H9 (cell line): ENCODE results near the gene ARID1A. TPM values are rescaled to one million over a fixed set of nuclear protein-coding genes. Genes with fewer than 3 reads are reported as not detected.

Source experiments
- DNase-seq: peaks from one replicate; pipeline ENCODE4 v3.0.0-alpha.2; 2017
- H2AFZ ChIP-seq: one replicate; pipeline ENCODE4 v1.6.1; 2013; ENCODE audit warnings: mild to moderate bottlenecking, low read length, control low read depth, moderate library complexity
- H2AK5ac ChIP-seq: 2 replicates; pipeline ENCODE4 v1.6.1; 2013; ENCODE audit warnings: low read length, control low read depth, mixed read lengths; ENCODE audit not compliant: insufficient read length
- H2BK120ac ChIP-seq: one replicate; pipeline ENCODE4 v1.6.1; 2013; ENCODE audit warnings: low read depth, mild to moderate bottlenecking, low read length, control low read depth, inconsistent platforms; ENCODE audit not compliant: poor library complexity, severe bottlenecking
- H2BK12ac ChIP-seq: 2 replicates; pipeline ENCODE4 v1.6.1; 2013; ENCODE audit warnings: low read length, control low read depth, mixed read lengths, low read depth; ENCODE audit not compliant: insufficient read length
- H2BK15ac ChIP-seq: 2 replicates; pipeline ENCODE4 v1.6.1; 2013; ENCODE audit warnings: low read depth, low read length, control low read depth
- H2BK20ac ChIP-seq: one replicate; pipeline ENCODE4 v1.6.1; 2013; ENCODE audit warnings: low read depth, mild to moderate bottlenecking, low read length, control low read depth, inconsistent platforms; ENCODE audit not compliant: poor library complexity, severe bottlenecking
- H2BK5ac ChIP-seq: 2 replicates; pipeline ENCODE4 v1.6.1; 2013; ENCODE audit warnings: low read length, control low read depth, mixed read lengths; ENCODE audit not compliant: insufficient read length
- H3K14ac ChIP-seq: 2 replicates; pipeline ENCODE4 v1.6.1; 2013; ENCODE audit warnings: low read length, control low read depth; ENCODE audit not compliant: insufficient read depth
- H3K18ac ChIP-seq: 2 replicates; pipeline ENCODE4 v1.6.1; 2013; ENCODE audit warnings: low read depth, mild to moderate bottlenecking, mixed read lengths, low read length, control low read depth; ENCODE audit not compliant: insufficient read length
- H3K23ac ChIP-seq: 2 replicates; pipeline ENCODE4 v1.6.1; 2013; ENCODE audit warnings: low read length, control low read depth, mixed read lengths, low read depth; ENCODE audit not compliant: insufficient read length
- H3K23me2 ChIP-seq: 2 replicates; pipeline ENCODE4 v1.6.1; 2013; ENCODE audit warnings: low read depth, mild to moderate bottlenecking, mixed read lengths, low read length, control low read depth; ENCODE audit not compliant: insufficient read length, poor library complexity, severe bottlenecking
- H3K27ac ChIP-seq: 2 replicates; pipeline ENCODE4 v1.5.1; 2013; ENCODE audit warnings: low read length, control low read depth, mixed read lengths, low read depth; ENCODE audit not compliant: insufficient read length
- H3K27me3 ChIP-seq: 2 replicates; pipeline ENCODE4 v1.6.1; 2013; ENCODE audit warnings: low read length, control low read depth, inconsistent platforms; ENCODE audit not compliant: insufficient read depth
- H3K4ac ChIP-seq: 2 replicates; pipeline ENCODE4 v1.6.1; 2013; ENCODE audit warnings: low read depth, mild to moderate bottlenecking, control low read depth, inconsistent platforms, low read length, moderate library complexity
- H3K4me1 ChIP-seq: 2 replicates; pipeline ENCODE4 v1.6.1; 2013; ENCODE audit warnings: low read length, control low read depth, inconsistent platforms; ENCODE audit not compliant: insufficient read depth
- H3K4me2 ChIP-seq: 2 replicates; pipeline ENCODE4 v1.6.1; 2013; ENCODE audit warnings: low read length, control low read depth, mixed read lengths; ENCODE audit not compliant: insufficient read length, insufficient read depth
- H3K56ac ChIP-seq: 2 replicates; pipeline ENCODE4 v1.6.1; 2013; ENCODE audit warnings: low read depth, mild to moderate bottlenecking, mixed read lengths, low read length, control low read depth; ENCODE audit not compliant: insufficient read length
- H3K79me1 ChIP-seq: 2 replicates; pipeline ENCODE4 v1.6.1; 2013; ENCODE audit warnings: low read depth, mild to moderate bottlenecking, moderate library complexity, low read length, control low read depth, inconsistent platforms; ENCODE audit not compliant: insufficient read depth, poor library complexity, severe bottlenecking
- H3K79me2 ChIP-seq: 2 replicates; pipeline ENCODE4 v1.6.1; 2013; ENCODE audit warnings: low read length, control low read depth, inconsistent platforms; ENCODE audit not compliant: insufficient read depth
- H3K9ac ChIP-seq: 2 replicates; pipeline ENCODE4 v1.6.1; 2013; ENCODE audit warnings: low read length, control low read depth, mixed read lengths; ENCODE audit not compliant: insufficient read length; ENCODE audit errors: extremely low read depth
- H3K9me3 ChIP-seq: one replicate; pipeline ENCODE4 v1.6.1; 2013; ENCODE audit warnings: low read depth, low read length, inconsistent platforms; ENCODE audit not compliant: control insufficient read depth
- H3T11ph ChIP-seq: one replicate; pipeline ENCODE4 v1.6.1; 2013; ENCODE audit warnings: mild to moderate bottlenecking, low read length, control low read depth, inconsistent platforms
- H4K20me1 ChIP-seq: one replicate; pipeline ENCODE4 v1.6.1; 2013; ENCODE audit not compliant: control insufficient read depth, insufficient read length, insufficient read depth
- H4K5ac ChIP-seq: 2 replicates; pipeline ENCODE4 v1.6.1; 2013; ENCODE audit warnings: low read depth, mild to moderate bottlenecking, mixed read lengths, low read length, control low read depth; ENCODE audit not compliant: insufficient read length
- H4K8ac ChIP-seq: replicated peaks from 2 replicates; pipeline ENCODE4 v1.6.1; 2013; ENCODE audit warnings: low read length, control low read depth, mixed read lengths, low read depth; ENCODE audit not compliant: insufficient read length
- H4K91ac ChIP-seq: 2 replicates; pipeline ENCODE4 v1.6.1; 2013; ENCODE audit warnings: low read depth, mild to moderate bottlenecking, moderate library complexity, mixed read lengths, low read length, control low read depth; ENCODE audit not compliant: insufficient read length
- H3K27ac Mint-ChIP-seq, 3 experiments: 2 replicates in 2 of 3; 3 replicates in 1 of 3; pipeline ENCODE4 v1.8.0; 2020 to 2021; ENCODE audit warnings: mixed read lengths in 3 of 3, mild to moderate bottlenecking in 1 of 3, moderate library complexity in 1 of 3
- H3K27me3 Mint-ChIP-seq: 2 replicates; pipeline ENCODE4 v1.8.0; 2021; ENCODE audit warnings: low read depth, mild to moderate bottlenecking, moderate library complexity, mixed read lengths
- H3K36me3 Mint-ChIP-seq, 3 experiments: 2 replicates in 2 of 3; 3 replicates in 1 of 3; pipeline ENCODE4 v1.8.0; 2020 to 2021; ENCODE audit warnings: low read depth in 3 of 3, mixed read lengths in 3 of 3; ENCODE audit not compliant: insufficient read depth in 1 of 3
- H3K4me1 Mint-ChIP-seq, 2 experiments: 2 replicates each; pipeline ENCODE4 v1.8.0; 2020; ENCODE audit warnings: mixed read lengths in 2 of 2
- H3K4me3 Mint-ChIP-seq, 2 experiments: 2 replicates in 1 of 2; 3 replicates in 1 of 2; pipeline ENCODE4 v1.8.0; 2020 to 2021; ENCODE audit warnings: mild to moderate bottlenecking in 2 of 2, mixed read lengths in 2 of 2, moderate library complexity in 1 of 2
- H3K9me3 Mint-ChIP-seq, 2 experiments: 2 replicates in 1 of 2; 3 replicates in 1 of 2; pipeline ENCODE4 v1.8.0; 2020; ENCODE audit warnings: mild to moderate bottlenecking in 2 of 2, mixed read lengths in 2 of 2, moderate library complexity in 1 of 2
- WGBS: extraction: QIAGEN DNeasy Blood & Tissue Kit; methylation state at CpG from one replicate; pipeline ENCODE4 v1.1.7; 2013; ENCODE audit warnings: missing lambda C conversion rate, low lambda C conversion rate, mixed read lengths; ENCODE audit not compliant: insufficient read length; ENCODE audit errors: extremely low coverage; 5-methylcytosine and 5-hydroxymethylcytosine counted together
- total RNA-seq: library from RNA; stranded (reverse); gene quantifications from 2 replicates; pipeline ENCODE4 v1.2.1, GENCODE V29; 2021
- TF ChIP-seq, protein P1 (sequence below): fragments of 200-600 bp; sonication (generic); conservative IDR thresholded peaks from 3 replicates; pipeline ENCODE4 v1.8.0; 2021; ENCODE audit warnings: antibody characterized with exemption, mild to moderate bottlenecking

Gene ARID1A
- total RNA-seq, 1 experiment from 2014 or later = 147 TPM

DNA sequence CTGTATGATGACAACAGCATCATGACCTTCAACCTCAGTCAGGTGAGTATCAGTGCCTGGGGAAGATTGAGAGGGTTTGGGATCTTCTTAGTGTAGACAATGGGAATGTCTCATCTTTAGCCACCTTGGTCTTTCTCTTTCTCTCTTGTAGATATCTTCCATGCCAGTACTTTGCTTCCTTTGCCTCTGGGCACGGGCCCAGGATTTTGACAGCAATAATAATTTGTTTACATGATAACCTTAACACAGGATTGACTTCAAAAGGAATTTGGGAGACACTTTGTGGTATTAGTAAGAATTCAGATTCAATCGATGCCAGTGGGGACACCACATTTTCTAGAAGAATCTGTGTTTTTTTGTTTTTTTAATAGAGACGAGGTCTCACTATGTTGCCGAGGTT lies 79.9 kb downstream of the ARID1A start:
- Mint-ChIP-seq H3K36me3 (peaks cover 73 to 97% (median 91%) of the 10 kb centered on the region in 3 experiments), H3K9me3 (no peaks in the 10 kb centered on the region), H3K4me3 (no peak overlapping the region), H3K27me3 (no peaks in the 10 kb centered on the region), H3K27ac (no peak overlapping the region; a peak in 1 of 7 replicates), H3K4me1 (no peaks in the 10 kb centered on the region)
- Histone ChIP-seq H3K79me2 (no peaks in the 10 kb centered on the region), H2AFZ (no peak overlapping the region), H2BK120ac (no peak overlapping the region), H3K27me3 (no peaks in the 10 kb centered on the region), H3K23me2 (no peaks in the 10 kb centered on the region), H2BK15ac (no peak overlapping the region), H3K4me2 (no peak overlapping the region), H3K4ac (no peak overlapping the region), H4K8ac (no peak overlapping the region), H3T11ph (no peak overlapping the region), H3K27ac (no peak overlapping the region), H3K9ac (no peak overlapping the region), H3K14ac (no peak overlapping the region), H4K20me1 (no peaks in the 10 kb centered on the region), H3K9me3 (no peaks in the 10 kb centered on the region), H2BK12ac (no peak overlapping the region), H3K56ac (no peak overlapping the region), H3K4me1 (no peaks in the 10 kb centered on the region), H3K18ac (no peak overlapping the region), H4K91ac (no peak overlapping the region), H4K5ac (no peak overlapping the region), H2BK5ac (no peak overlapping the region), H3K23ac (no peak overlapping the region), H3K79me1 (no peaks in the 10 kb centered on the region), H2BK20ac (no peak overlapping the region), H2AK5ac (no peak overlapping the region)
- TF ChIP-seq, protein P1, sequence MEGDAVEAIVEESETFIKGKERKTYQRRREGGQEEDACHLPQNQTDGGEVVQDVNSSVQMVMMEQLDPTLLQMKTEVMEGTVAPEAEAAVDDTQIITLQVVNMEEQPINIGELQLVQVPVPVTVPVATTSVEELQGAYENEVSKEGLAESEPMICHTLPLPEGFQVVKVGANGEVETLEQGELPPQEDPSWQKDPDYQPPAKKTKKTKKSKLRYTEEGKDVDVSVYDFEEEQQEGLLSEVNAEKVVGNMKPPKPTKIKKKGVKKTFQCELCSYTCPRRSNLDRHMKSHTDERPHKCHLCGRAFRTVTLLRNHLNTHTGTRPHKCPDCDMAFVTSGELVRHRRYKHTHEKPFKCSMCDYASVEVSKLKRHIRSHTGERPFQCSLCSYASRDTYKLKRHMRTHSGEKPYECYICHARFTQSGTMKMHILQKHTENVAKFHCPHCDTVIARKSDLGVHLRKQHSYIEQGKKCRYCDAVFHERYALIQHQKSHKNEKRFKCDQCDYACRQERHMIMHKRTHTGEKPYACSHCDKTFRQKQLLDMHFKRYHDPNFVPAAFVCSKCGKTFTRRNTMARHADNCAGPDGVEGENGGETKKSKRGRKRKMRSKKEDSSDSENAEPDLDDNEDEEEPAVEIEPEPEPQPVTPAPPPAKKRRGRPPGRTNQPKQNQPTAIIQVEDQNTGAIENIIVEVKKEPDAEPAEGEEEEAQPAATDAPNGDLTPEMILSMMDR = no peak
- no peak for DNase-seq
- WGBS = no CpG with 5 or more reads among the region's 4 CpGs
